Measurements from ENCODE around the gene BRI3. TPM values are rescaled to one million over a fixed set of nuclear protein-coding genes. Genes with fewer than 3 reads are reported as not detected.
A peak's percentile ranks its signal among the peaks of the same experiment; 100 is the strongest.

Gene BRI3
- total and polyA plus RNA-seq, 2 experiments from 2014 or later, result 73.3 to 195 TPM

GRCh38 chr7:98283127-98283886 is 1.8 kb downstream of the BRI3 start:
- WGBS, 2 experiments (ENCODE audit: low coverage in 1 of 2, low lambda C conversion rate in 2 of 2, missing lambda C conversion rate in 2 of 2), result 20 to 22% methylated on average over 17 to 19 of the region's 19 CpGs
- in situ Hi-C loops (cut with MboI), result loop anchor here (25.0 kb wide), 1 partner anchor 454 kb away; no protein-coding TSS in a partner anchor
- H3K36me3 ChIP-seq (ENCODE audit: low read depth), result no peaks in the 10 kb centered on the region; the same call in 1 of the 2 replicates

DNA sequence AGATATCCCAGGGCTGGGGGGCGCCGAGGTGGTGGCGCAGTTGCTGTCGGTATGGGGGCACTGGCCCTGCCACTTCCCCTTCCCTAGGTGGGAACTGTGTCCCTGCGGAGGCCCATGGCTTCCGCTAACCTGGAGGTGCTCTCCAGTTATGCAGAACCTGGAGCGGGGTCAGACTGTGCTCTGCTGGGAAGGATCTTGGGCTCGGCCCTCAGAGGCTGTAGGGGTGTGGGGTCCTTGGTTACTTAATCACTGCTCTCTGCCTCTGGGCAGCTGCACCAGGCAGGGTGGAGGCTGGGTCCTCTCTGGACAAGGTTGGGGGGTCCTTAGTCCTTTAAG is 2.4 kb downstream of the BRI3 start:
- peaks cover 14% of the 10 kb centered on the region for H3F3A ChIP-seq (ENCODE audit: insufficient read depth)
- peaks cover 28% of the 10 kb centered on the region for H3K4me1 ChIP-seq (ENCODE audit: insufficient read depth)
- no peaks in the 10 kb centered on the region for H3K9me2 ChIP-seq (ENCODE audit: insufficient read depth)
- no peak overlapping the region for H2AFZ ChIP-seq
- peak overlapping the region; percentile 86 for H3K4me3 ChIP-seq
- H3K27me3 ChIP-seq (replicated peaks; ENCODE audit: insufficient read depth), result no peaks in the 10 kb centered on the region
- in situ Hi-C loops (cut with MboI), result loop anchor here (25.0 kb wide), 1 partner anchor 453 kb away; no protein-coding TSS in a partner anchor
- H3K9me3 ChIP-seq (ENCODE audit: low read depth), result no peaks in the 10 kb centered on the region
- TF ChIP-seq EZH2phosphoT487 (IDR thresholded peaks at IDR 0.05; ENCODE audit: insufficient read depth, low read depth) (no peak), EZH2 (IDR thresholded peaks at IDR 0.05; ENCODE audit: insufficient read depth, poor library complexity, severe bottlenecking) (no peak)
- no peaks in the 10 kb centered on the region for H4K20me1 ChIP-seq (ENCODE audit: insufficient read depth)
- H3K36me3 ChIP-seq (ENCODE audit: low read depth), result no peaks in the 10 kb centered on the region; the same call in 1 of the 2 replicates
- H3K9ac ChIP-seq, result peak overlapping the region; percentile 95
- WGBS, 2 experiments (ENCODE audit: low coverage in 1 of 2, low lambda C conversion rate in 2 of 2, missing lambda C conversion rate in 2 of 2), result 60 to 65% methylated on average over 8 of the region's 8 CpGs
- H3K79me2 ChIP-seq (ENCODE audit: insufficient read depth), result peaks cover 70% of the 10 kb centered on the region
- H3K4me2 ChIP-seq (ENCODE audit: unreplicated experiment), result peak overlapping the region; percentile 98
- DNase-seq, result peak; percentile 59
- H3K27ac ChIP-seq, result peak overlapping the region; percentile 89

More at GRCh38 chr7:98283127-98283886, 1.8 kb downstream of the BRI3 start:
- H3K9me2 ChIP-seq (ENCODE audit: insufficient read depth), result no peaks in the 10 kb centered on the region
- H2AFZ ChIP-seq, result no peak overlapping the region
- H3F3A ChIP-seq (ENCODE audit: insufficient read depth), result peaks cover 14% of the 10 kb centered on the region
- peaks cover 28% of the 10 kb centered on the region for H3K4me1 ChIP-seq (ENCODE audit: insufficient read depth)
- peaks cover 65% of the 10 kb centered on the region for H3K79me2 ChIP-seq (ENCODE audit: insufficient read depth)
- H4K20me1 ChIP-seq (ENCODE audit: insufficient read depth), result no peaks in the 10 kb centered on the region
- DNase-seq, result peak; percentile 88
- H3K9ac ChIP-seq, result peak overlapping the region; percentile 95
- H3K4me3 ChIP-seq, result peak overlapping the region; percentile 86
- peak overlapping the region; percentile 98 for H3K4me2 ChIP-seq (ENCODE audit: unreplicated experiment)
- no peaks in the 10 kb centered on the region for H3K27me3 ChIP-seq (replicated peaks; ENCODE audit: insufficient read depth)
- H3K9me3 ChIP-seq (ENCODE audit: low read depth), result no peaks in the 10 kb centered on the region
- TF ChIP-seq EZH2phosphoT487 (IDR thresholded peaks at IDR 0.05; ENCODE audit: insufficient read depth, low read depth), result no peak
- no peak for TF ChIP-seq EZH2 (IDR thresholded peaks at IDR 0.05; ENCODE audit: insufficient read depth, poor library complexity, severe bottlenecking)
- peak overlapping the region; percentile 89 for H3K27ac ChIP-seq

- in situ Hi-C loops (cut with MboI), result loop anchor here (25.0 kb wide), 1 partner anchor 453 kb away; no protein-coding TSS in a partner anchor
- Histone ChIP-seq H3K4me1 (ENCODE audit: insufficient read depth) (peaks cover 28% of the 10 kb centered on the region), H3F3A (ENCODE audit: insufficient read depth) (peaks cover 14% of the 10 kb centered on the region), H3K27me3 (replicated peaks; ENCODE audit: insufficient read depth) (no peaks in the 10 kb centered on the region), H4K20me1 (ENCODE audit: insufficient read depth) (no peaks in the 10 kb centered on the region), H2AFZ (no peak overlapping the region), H3K9me2 (ENCODE audit: insufficient read depth) (no peaks in the 10 kb centered on the region), H3K9ac (peak overlapping the region; percentile 95), H3K79me2 (ENCODE audit: insufficient read depth) (peaks cover 76% of the 10 kb centered on the region), H3K4me3 (peak overlapping the region; percentile 86), H3K36me3 (ENCODE audit: low read depth) (no peaks in the 10 kb centered on the region; the same call in 1 of the 2 replicates), H3K27ac (peak overlapping the region; percentile 89), H3K4me2 (ENCODE audit: unreplicated experiment) (peak overlapping the region; percentile 98), H3K9me3 (ENCODE audit: low read depth) (no peaks in the 10 kb centered on the region)
- TF ChIP-seq EZH2 (IDR thresholded peaks at IDR 0.05; ENCODE audit: insufficient read depth, poor library complexity, severe bottlenecking), result no peak
- DNase-seq, result peak; percentile 90
- 6% methylated on average over 20 of the region's 20 CpGs for WGBS, 2 experiments (ENCODE audit: low coverage in 1 of 2, low lambda C conversion rate in 2 of 2, missing lambda C conversion rate in 2 of 2)
Observed at GRCh38 chr7:98284335-98285036, 3.0 kb downstream of the BRI3 start.
